IMR-90 (cell line): ENCODE measurements around the gene KCTD13. TPM values are rescaled to one million over a fixed set of nuclear protein-coding genes. Genes with fewer than 3 reads are reported as not detected.
"Not testable (repeated sequence)": the region's sequence is repeated elsewhere in the genome, so short reads cannot be mapped to it uniquely, and the experiment has no call there.

Experiments used
- ATAC-seq: fragments of 200-7000 bp; cut with Tn5 transposase; 2 replicates; pipeline ENCODE4 v1.9.1; 2020; ENCODE audit warnings: low read depth, mild to moderate bottlenecking, moderate library complexity
- BruUV-seq: library from RNA; stranded (reverse); fragments of 400-500 nt; replicated peaks from 2 replicates; lab custom pipeline; 2021; lab: Mats Ljungman, UMichigan
- CTCF ChIA-PET: fragments of 300-600 bp; formaldehyde crosslinking; extraction: SDS; loops from one replicate; lab custom pipeline; 2021; ENCODE audit warnings: antibody characterized with exemption; lab: Yijun Ruan, JAX
- POLR2A ChIA-PET: fragments of 300-600 bp; sonication (Branson Sonifier 250); formaldehyde crosslinking; loops from one replicate; lab custom pipeline; 2022; ENCODE audit warnings: antibody characterized with exemption; ENCODE audit not compliant: unreplicated experiment; lab: Charles Lee
- DNase-seq: peaks from one replicate; pipeline ENCODE4 v3.0.0; 2013
- H2AFZ ChIP-seq: replicated peaks from 2 replicates; pipeline ENCODE3; 2013; ENCODE audit warnings: low read length, mild to moderate bottlenecking; ENCODE audit not compliant: poor library complexity
- H2AK5ac ChIP-seq: 2 replicates; pipeline ENCODE4 v1.6.1; 2013; ENCODE audit warnings: low read depth, low read length, inconsistent platforms
- H2AK9ac ChIP-seq: replicated peaks from 2 replicates; pipeline ENCODE3; 2013; ENCODE audit warnings: mild to moderate bottlenecking, low read depth, low read length, moderate library complexity; ENCODE audit not compliant: poor library complexity
- H2BK120ac ChIP-seq: 2 replicates; pipeline ENCODE4 v1.6.1; 2013; ENCODE audit warnings: low read depth, low read length, inconsistent platforms
- H2BK15ac ChIP-seq: 3 replicates; pipeline ENCODE4 v1.6.1; 2013; ENCODE audit warnings: low read depth, low read length, inconsistent platforms
- H2BK20ac ChIP-seq: 2 replicates; pipeline ENCODE4 v1.6.1; 2013; ENCODE audit warnings: low read depth, mild to moderate bottlenecking, inconsistent platforms, low read length, moderate library complexity
- H2BK5ac ChIP-seq: 2 replicates; pipeline ENCODE4 v1.6.1; 2013; ENCODE audit warnings: mild to moderate bottlenecking, low read depth, low read length, inconsistent platforms; ENCODE audit not compliant: poor library complexity, severe bottlenecking
- H3K14ac ChIP-seq: replicated peaks from 2 replicates; pipeline ENCODE4 v1.6.1; 2013; ENCODE audit warnings: low read depth, low read length, inconsistent platforms
- H3K18ac ChIP-seq: 2 replicates; pipeline ENCODE4 v1.6.1; 2013; ENCODE audit warnings: low read depth, low read length, control low read depth
- H3K23ac ChIP-seq: 2 replicates; pipeline ENCODE4 v1.6.1; 2013; ENCODE audit warnings: low read depth, low read length, inconsistent platforms
- H3K27ac ChIP-seq: 2 replicates; pipeline ENCODE4 v1.5.1; 2013; ENCODE audit warnings: mild to moderate bottlenecking, control low read depth, low read length; ENCODE audit not compliant: insufficient read depth
- H3K27me3 ChIP-seq: 2 replicates; pipeline ENCODE4 v1.6.1; 2013; ENCODE audit warnings: low read length; ENCODE audit not compliant: control insufficient read depth, insufficient read depth
- H3K36me3 ChIP-seq: 2 replicates; pipeline ENCODE4 v1.6.1; 2013; ENCODE audit warnings: low read length, mixed read lengths; ENCODE audit not compliant: control insufficient read depth, insufficient read depth
- H3K4ac ChIP-seq: 2 replicates; pipeline ENCODE4 v1.6.1; 2013; ENCODE audit warnings: low read depth, low read length, inconsistent platforms
- H3K4me1 ChIP-seq: 2 replicates; pipeline ENCODE4 v1.6.1; 2013; ENCODE audit warnings: low read length, mixed read lengths; ENCODE audit not compliant: control insufficient read depth, insufficient read depth
- H3K4me2 ChIP-seq: 2 replicates; pipeline ENCODE4 v1.6.1; 2013; ENCODE audit warnings: low read depth, mild to moderate bottlenecking, control low read depth, low read length, moderate library complexity
- H3K4me3 ChIP-seq: 2 replicates; pipeline ENCODE4 v1.5.1; 2013; ENCODE audit warnings: low read depth, mild to moderate bottlenecking, control low read depth, low read length, moderate library complexity; ENCODE audit not compliant: insufficient read depth
- H3K56ac ChIP-seq: 2 replicates; pipeline ENCODE4 v1.6.1; 2013; ENCODE audit warnings: low read length, inconsistent platforms; ENCODE audit not compliant: insufficient read depth; ENCODE audit errors: extremely low read depth
- H3K79me1 ChIP-seq, 2 experiments: 2 replicates each; pipeline ENCODE4 v1.6.1; 2013; ENCODE audit warnings: low read length in 2 of 2, inconsistent platforms in 1 of 2, low read depth in 1 of 2
- H3K9ac ChIP-seq: 2 replicates; pipeline ENCODE4 v1.6.1; 2013; ENCODE audit warnings: low read depth, low read length, control low read depth
- H3K9me1 ChIP-seq: 2 replicates; pipeline ENCODE4 v1.6.1; 2013; ENCODE audit warnings: low read length, inconsistent platforms; ENCODE audit not compliant: insufficient read depth
- H3K9me3 ChIP-seq: 2 replicates; pipeline ENCODE4 v1.6.1; 2013; ENCODE audit warnings: low read length; ENCODE audit not compliant: control insufficient read depth, insufficient read depth
- H4K20me1 ChIP-seq: 2 replicates; pipeline ENCODE4 v1.6.1; 2013; ENCODE audit warnings: low read length, inconsistent platforms; ENCODE audit not compliant: insufficient read depth
- H4K5ac ChIP-seq: 2 replicates; pipeline ENCODE4 v1.6.1; 2013; ENCODE audit warnings: mild to moderate bottlenecking, low read depth, low read length, control low read depth
- H4K8ac ChIP-seq, 2 experiments: 2 replicates each; pipeline ENCODE4 v1.6.1; 2013; ENCODE audit warnings: low read depth in 2 of 2, low read length in 2 of 2, control low read depth in 1 of 2, inconsistent platforms in 1 of 2
- H4K91ac ChIP-seq: 2 replicates; pipeline ENCODE4 v1.6.1; 2013; ENCODE audit warnings: low read depth, low read length, inconsistent platforms; ENCODE audit not compliant: insufficient read depth
- CHD1 ChIP-seq: IDR thresholded peaks from 2 replicates; pipeline ENCODE4 v1.6.1; 2012; ENCODE audit warnings: low read depth, low read length, improper control_type of control experiment
- WGBS, 2 experiments: methylation state at CpG; one replicate each; pipeline versions ENCODE4 v1.1.5 to v1.1.7; 2013; ENCODE audit warnings: missing lambda C conversion rate in 2 of 2; ENCODE audit not compliant: insufficient read length in 1 of 2; ENCODE audit errors: extremely low coverage in 2 of 2; 5-methylcytosine and 5-hydroxymethylcytosine counted together
- dilution Hi-C: fragments of 300-500 bp; cut with HindIII; formaldehyde crosslinking; loops from one replicate; pipeline ENCODE4 v1.14.3; 2018; ENCODE audit warnings: low sequenced_read_pairs; ENCODE audit not compliant: unreplicated experiment
- in situ Hi-C: fragments of 300-500 bp; cut with MboI; formaldehyde crosslinking; loops from 3 replicates; pipeline ENCODE4 v1.14.3; 2019; ENCODE audit warnings: low sequenced_read_pairs, inconsistent platforms, mixed read lengths
- intact Hi-C: fragments of 100-400 bp; cut with micrococcal nuclease; formaldehyde crosslinking; loops from 2 replicates; pipeline ENCODE4 v1.10.0; 2022
- polyA plus RNA-seq, 3 experiments: library from polyadenylated mRNA; depleted of rRNA; stranded (reverse); fragments of >200 nt; gene quantifications; 2 replicates each; pipeline ENCODE4 v1.2.3, GENCODE V29; 2012; ENCODE audit warnings: low replicate concordance in 1 of 3
- total RNA-seq: library from RNA; depleted of rRNA; stranded (reverse); fragments of >200 nt; gene quantifications from 2 replicates; pipeline ENCODE4 v1.2.3, GENCODE V29; 2012

The KCTD13 gene
- total and polyA plus RNA-seq, 2 of the 4 experiments (the other 2 are of a cell fraction): 4.1 to 20.7 TPM

DNA sequence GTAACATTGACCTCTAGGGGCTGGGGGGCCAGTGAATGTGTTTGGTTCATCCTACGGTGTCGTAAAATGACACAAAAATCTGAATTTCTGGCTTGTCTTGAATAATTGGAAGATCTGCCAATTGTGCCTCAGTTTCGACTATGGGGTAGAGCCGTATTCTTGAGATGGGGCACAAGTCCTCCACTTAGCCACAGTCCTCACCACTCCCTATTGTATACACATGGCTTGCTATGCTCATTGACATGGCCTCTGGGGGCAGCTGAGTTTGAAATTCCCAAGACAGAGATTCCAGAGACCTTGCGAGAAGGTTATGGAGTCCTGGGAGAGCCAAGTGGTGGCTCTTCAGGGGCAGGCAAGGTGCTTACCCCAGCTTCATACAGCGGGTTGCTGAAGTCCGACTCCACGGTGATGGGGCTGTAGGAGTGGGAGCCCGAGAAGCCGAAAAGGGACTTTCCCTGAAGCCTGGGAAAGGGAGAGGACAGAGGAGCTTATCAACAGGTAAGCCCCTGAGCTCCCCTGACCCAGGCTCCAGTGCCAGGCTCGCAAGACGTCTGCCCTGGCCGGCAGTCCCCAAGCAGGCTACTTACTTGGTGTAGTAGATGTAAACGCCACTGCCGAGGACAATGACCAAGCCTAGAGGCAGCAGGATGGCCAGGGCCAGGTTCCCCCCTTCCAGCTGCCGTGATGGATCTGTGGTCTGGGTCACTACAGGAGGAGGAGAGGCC lies 54.0 kb downstream of the KCTD13 start:
- no peaks in the 10 kb centered on the region for H4K20me1 ChIP-seq
- H3K79me1 ChIP-seq: no peaks in the 10 kb centered on the region
- ChIA-PET CTCF (no interaction called here), POLR2A (no interaction called here)
- no peak overlapping the region for H2AK9ac ChIP-seq
- no peak for ATAC-seq
- TF ChIP-seq CHD1: no peak
- H3K4me3 ChIP-seq: no peak overlapping the region
- no peak overlapping the region for H3K23ac ChIP-seq
- no peak overlapping the region for H3K27ac ChIP-seq
- H3K14ac ChIP-seq: no peak overlapping the region
- no peak overlapping the region for H3K56ac ChIP-seq
- H2BK5ac ChIP-seq: no peak overlapping the region
- H3K27me3 ChIP-seq: peaks cover 10% of the 10 kb centered on the region
- H3K18ac ChIP-seq: no peak overlapping the region
- no CpG with 5 or more reads among the region's 16 CpGs for WGBS, 2 experiments
- no peak overlapping the region for H4K8ac ChIP-seq
- no peak overlapping the region for H4K91ac ChIP-seq
- in situ Hi-C loops (no loop called here), intact Hi-C loops (no loop called here), dilution Hi-C loops (no loop called here)
- H2BK120ac ChIP-seq: no peak overlapping the region
- no TSS peak for BruUV-seq
- H2AFZ ChIP-seq: no peak overlapping the region
- no peak overlapping the region for H3K4ac ChIP-seq
- no peak overlapping the region for H2BK20ac ChIP-seq
- no peaks in the 10 kb centered on the region for H3K36me3 ChIP-seq
- H3K9me3 ChIP-seq: no peaks in the 10 kb centered on the region
- H2AK5ac ChIP-seq: no peak overlapping the region
- no peak for DNase-seq
- H3K4me1 ChIP-seq: no peaks in the 10 kb centered on the region
- no peak overlapping the region for H3K9ac ChIP-seq
- no peaks in the 10 kb centered on the region for H3K9me1 ChIP-seq
- no peak overlapping the region for H3K4me2 ChIP-seq
- H2BK15ac ChIP-seq: no peak overlapping the region
- H4K5ac ChIP-seq: no peak overlapping the region

DNA sequence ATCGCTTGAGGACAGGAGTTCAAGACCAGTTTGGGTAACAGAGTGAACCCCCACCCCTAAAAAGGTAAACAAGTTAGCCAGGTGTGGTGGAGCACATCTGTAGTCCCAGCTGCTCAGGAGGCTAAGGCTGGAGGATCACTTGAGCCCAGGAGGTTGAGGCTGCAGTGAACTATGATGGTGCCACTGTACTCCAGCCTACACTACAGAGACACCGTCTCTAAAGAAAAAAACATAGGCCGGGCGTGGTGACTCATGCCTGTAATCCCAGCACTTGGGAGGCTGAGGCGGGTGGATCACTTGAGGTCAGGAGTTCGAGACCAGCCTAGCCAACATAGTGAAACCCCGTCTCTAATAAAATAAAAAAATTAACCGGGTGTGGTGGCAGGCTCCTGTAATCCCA lies 57.0 kb downstream of the KCTD13 start:
- H2AK5ac ChIP-seq, H2BK15ac ChIP-seq, H3K56ac ChIP-seq, intact Hi-C loops, H2AFZ ChIP-seq, H2AK9ac ChIP-seq, H3K9me3 ChIP-seq, H4K91ac ChIP-seq, H3K23ac ChIP-seq, H4K5ac ChIP-seq, H3K4ac ChIP-seq, CTCF ChIA-PET, H4K20me1 ChIP-seq, H3K9ac ChIP-seq, DNase-seq, H3K14ac ChIP-seq, dilution Hi-C loops, H2BK5ac ChIP-seq, BruUV-seq, H3K4me1 ChIP-seq, H3K27me3 ChIP-seq, H3K9me1 ChIP-seq, H3K4me2 ChIP-seq, H4K8ac ChIP-seq, H3K27ac ChIP-seq, in situ Hi-C loops, H3K4me3 ChIP-seq, POLR2A ChIA-PET, ATAC-seq, H2BK20ac ChIP-seq, H2BK120ac ChIP-seq, H3K36me3 ChIP-seq, H3K79me1 ChIP-seq, H3K18ac ChIP-seq: not testable (repeated sequence)
- 64% methylated on average over 3 of the region's 8 CpGs; no CpG with 5 or more reads in 1 of the 2 experiments for WGBS, 2 experiments
